Heart left ventricle (tissue), 13 donors: Measurements from ENCODE around the gene ZC3H12C.

Experiments
- CTCF ChIP-seq, 12 donors: fragments of 200-600 bp; sonication (generic) in 4 of 12; IDR thresholded peaks; one replicate each; pipeline versions ENCODE4 v1.5.0 to v1.8.0; 2018 to 2022; ENCODE audit warnings: antibody characterized with exemption in 12 of 12, mild to moderate bottlenecking in 5 of 12
- POLR2A ChIP-seq, 2 donors: fragments of 450-650 bp; IDR thresholded peaks; one replicate each; pipeline ENCODE4 v1.6.1; 2017; ENCODE audit warnings: antibody characterized with exemption in 2 of 2, mild to moderate bottlenecking in 2 of 2, moderate library complexity in 2 of 2
- donor health status: ischemic (EF 13 %, LVEDD 7.1; RV severe dilation, severe dysfunction).
- donor health status: DM: no; HTN: yes; CAD: no.
- donor health status: DM: no; HTN: no; CAD: no.
- donor health status: ischemic (EF 25% LVEDD 6.9; RV normal size, moderate dysfunction).
- donor health status: ischemic (EF 25% LVEDD 5.7; RV mildly dilated, moderate dysfunction).
- donor health status: ischemic (EF 35%, LVEDD 5.7; RV mildly dilated, moderate dysfunction).
- donor health status: nonischemic (EF 11% LVEDD 7.7; RV severe dilation, severe dysfunction).
- donor health status: DM: yes; HTN: yes; CAD: no.
- donor health status: PGD.
- donor health status: ischemic (EF 29% LVEDD 5.4; RV normal size, mild dysfunction).
- donor health status: nonischemic (EF 23%, LVEDD 6.1; RV moderate dilation, normal function).

DNA sequence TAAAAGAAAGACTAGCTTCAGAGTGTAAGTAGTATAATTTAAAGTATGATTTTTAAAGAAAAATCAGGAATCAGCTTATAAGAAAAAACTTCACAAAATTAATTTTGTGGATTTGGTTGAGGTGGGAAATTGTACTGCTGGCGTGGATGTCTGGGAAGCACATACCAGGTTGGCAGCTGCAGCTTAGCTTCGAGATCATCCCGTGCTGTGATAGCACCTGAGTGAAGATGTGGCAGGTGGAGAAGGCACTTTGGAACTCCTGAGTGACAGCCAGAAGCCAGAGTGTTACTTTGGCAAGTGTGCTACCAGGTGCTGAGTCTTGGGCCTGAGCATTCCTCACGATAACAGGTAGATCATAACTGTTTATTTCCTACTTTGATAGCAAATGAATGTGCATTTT is 17.7 kb downstream of the ZC3H12C start:
- no peak for TF ChIP-seq CTCF (IDR thresholded peaks at IDR 0.05)
- TF ChIP-seq POLR2A (IDR thresholded peaks at IDR 0.05) = no peak
